Liver (tissue), 9 donors: ENCODE results near the gene PLEKHA6. TPM values are rescaled to one million over a fixed set of nuclear protein-coding genes. Genes with fewer than 3 reads are reported as not detected.

ENCODE experiments used
- DNase-seq: peaks from one replicate; pipeline ENCODE4 v3.0.0-alpha.2; 2017; ENCODE audit warnings: low spot score
- H3K27ac ChIP-seq, 2 donors: one replicate each; pipeline ENCODE4 v1.7.0; 2013; ENCODE audit warnings: inconsistent platforms in 2 of 2, low read length in 2 of 2, control low read depth in 1 of 2, low read depth in 1 of 2, mild to moderate bottlenecking in 1 of 2
- H3K27me3 ChIP-seq, 4 donors: one replicate each; pipeline versions ENCODE4 v1.6.1 to v1.7.0; 2013; ENCODE audit warnings: low read length in 3 of 4, inconsistent platforms in 1 of 4, mild to moderate bottlenecking in 1 of 4, moderate library complexity in 1 of 4; ENCODE audit not compliant: control insufficient read depth in 4 of 4, insufficient read depth in 4 of 4
- H3K36me3 ChIP-seq, 4 donors: one replicate each; pipeline versions ENCODE4 v1.6.1 to v1.7.0; 2013; ENCODE audit warnings: low read length in 3 of 4, mild to moderate bottlenecking in 3 of 4, low read depth in 1 of 4, moderate library complexity in 1 of 4; ENCODE audit not compliant: control insufficient read depth in 4 of 4, insufficient read depth in 3 of 4
- H3K4me1 ChIP-seq, 4 donors: one replicate each; pipeline versions ENCODE4 v1.6.1 to v1.7.0; 2013; ENCODE audit warnings: low read length in 3 of 4, mild to moderate bottlenecking in 3 of 4, moderate library complexity in 1 of 4; ENCODE audit not compliant: control insufficient read depth in 4 of 4, insufficient read depth in 4 of 4
- H3K4me3 ChIP-seq, 3 donors: one replicate each; pipeline versions ENCODE4 v1.6.1 to v1.7.0; 2013; ENCODE audit warnings: low read length in 3 of 3, control low read depth in 1 of 3, low read depth in 1 of 3, mild to moderate bottlenecking in 1 of 3
- H3K9ac ChIP-seq, 2 donors: one replicate each; pipeline ENCODE4 v1.7.0; 2013; ENCODE audit warnings: low read length in 2 of 2, mild to moderate bottlenecking in 2 of 2, moderate library complexity in 2 of 2, control low read depth in 1 of 2, low read depth in 1 of 2
- H3K9me3 ChIP-seq, 4 donors: one replicate each; pipeline versions ENCODE4 v1.6.1 to v1.7.0; 2013; ENCODE audit warnings: low read length in 3 of 4; ENCODE audit not compliant: control insufficient read depth in 4 of 4
- ATF3 ChIP-seq: IDR thresholded peaks from 2 replicates; pipeline ENCODE4 v1.6.1; 2016; ENCODE audit warnings: antibody characterized with exemption
- CTCF ChIP-seq: fragments of 150-350 bp; IDR thresholded peaks from 2 replicates; pipeline ENCODE4 v1.5.1; 2017; ENCODE audit warnings: improper control_type of control experiment, low read depth, low read length; ENCODE audit not compliant: missing input control
- EGR1 ChIP-seq, 2 donors: IDR thresholded peaks; 2 replicates each; pipeline ENCODE4 v1.6.1; 2016 to 2018; ENCODE audit warnings: antibody characterized with exemption in 2 of 2, low read depth in 2 of 2
- FOXA1 ChIP-seq: IDR thresholded peaks from 2 replicates; pipeline ENCODE4 v1.6.1; 2016; ENCODE audit warnings: antibody characterized with exemption
- FOXA2 ChIP-seq: IDR thresholded peaks from 2 replicates; pipeline ENCODE4 v1.6.1; 2016; ENCODE audit warnings: antibody characterized with exemption
- GABPA ChIP-seq, 2 donors: IDR thresholded peaks in 1 of 2; conservative IDR thresholded peaks in 1 of 2; 2 replicates each; pipeline ENCODE4 v1.6.1; 2016; ENCODE audit warnings: antibody characterized with exemption in 2 of 2, mild to moderate bottlenecking in 1 of 2, moderate library complexity in 1 of 2
- HNF4A ChIP-seq, 2 donors: conservative IDR thresholded peaks; 2 replicates each; pipeline ENCODE4 v1.6.1; 2016; ENCODE audit warnings: antibody characterized with exemption in 2 of 2, mild to moderate bottlenecking in 2 of 2
- HNF4G ChIP-seq: IDR thresholded peaks from 2 replicates; pipeline ENCODE4 v1.6.1; 2016; ENCODE audit warnings: antibody characterized with exemption
- JUND ChIP-seq, 2 donors: IDR thresholded peaks; 2 replicates each; pipeline ENCODE4 v1.6.1; 2016; ENCODE audit warnings: antibody characterized with exemption in 2 of 2
- MAX ChIP-seq: IDR thresholded peaks from 2 replicates; pipeline ENCODE4 v1.6.1; 2016; ENCODE audit warnings: antibody characterized with exemption
- NR2F2 ChIP-seq: IDR thresholded peaks from 2 replicates; pipeline ENCODE4 v1.6.1; 2016; ENCODE audit warnings: antibody characterized with exemption
- RAD21 ChIP-seq, 2 donors: IDR thresholded peaks; 2 replicates each; pipeline ENCODE4 v1.6.1; 2016; ENCODE audit warnings: antibody characterized with exemption in 2 of 2, mild to moderate bottlenecking in 2 of 2
- REST ChIP-seq: IDR thresholded peaks from 2 replicates; pipeline ENCODE4 v1.6.1; 2016; ENCODE audit warnings: antibody characterized with exemption, mild to moderate bottlenecking
- RXRA ChIP-seq, 2 donors: IDR thresholded peaks; 2 replicates each; pipeline ENCODE4 v1.6.1; 2017 to 2018; ENCODE audit warnings: antibody characterized with exemption in 2 of 2, mild to moderate bottlenecking in 1 of 2
- SP1 ChIP-seq: IDR thresholded peaks from 2 replicates; pipeline ENCODE4 v1.6.1; 2018; ENCODE audit warnings: antibody characterized with exemption, mild to moderate bottlenecking
- TAF1 ChIP-seq: conservative IDR thresholded peaks from 2 replicates; pipeline ENCODE4 v1.6.1; 2016; ENCODE audit warnings: antibody characterized with exemption, mild to moderate bottlenecking
- YY1 ChIP-seq: IDR thresholded peaks from 2 replicates; pipeline ENCODE4 v1.6.1; 2016; ENCODE audit warnings: antibody characterized with exemption, mild to moderate bottlenecking
- ZBTB33 ChIP-seq: IDR thresholded peaks from 2 replicates; pipeline ENCODE4 v1.6.1; 2016; ENCODE audit warnings: antibody characterized with exemption
- WGBS: extraction: QIAGEN DNeasy Blood & Tissue Kit; methylation state at CpG from one replicate; pipeline ENCODE4 v1.1.7; 2013; 5-methylcytosine and 5-hydroxymethylcytosine counted together
- polyA plus RNA-seq, 2 donors: library from polyadenylated mRNA; stranded (reverse) in 1 of 2; unstranded in 1 of 2; fragments of 200-250 nt in 1 of 2; fragments of >200 nt in 1 of 2; fragmentation: Nextera tagmentation in 1 of 2; extraction: Ambion mirVana in 1 of 2; gene quantifications; one replicate each; pipeline versions ENCODE4 v1.2.1 to v1.2.3, GENCODE V29; 2013 to 2015
- total RNA-seq, 2 donors: library from RNA; depleted of rRNA; stranded (reverse); fragments of >200 nt; gene quantifications; one replicate each; pipeline ENCODE4 v1.2.3, GENCODE V29; 2014
- donor health status: healthy.
- donor health status: healthy.
- donor health status: healthy.
- donor health status: healthy.
- donor health status: healthy.

The PLEKHA6 gene
- total and polyA plus RNA-seq, 4 donors, result 5.3 to 12.8 (median 7.6) TPM

GRCh38 chr1:204213668-204214662 lies 145.8 kb downstream of the PLEKHA6 start, which contains the start of gene GOLT1A:
GOLT1A (minus strand) TSS chr1:204213988; CDS start chr1:204213906, 82 bp downstream.
- no peaks in the 10 kb centered on the region for H3K9me3 ChIP-seq
- peak within 1 kb of the TSS; percentile 83 to 96 for H3K27ac ChIP-seq
- H3K27me3 ChIP-seq, result no peaks in the 10 kb centered on the region
- H3K36me3 ChIP-seq, result peaks cover 0 to 2% (median 0%) of the 10 kb centered on the region in 4 donors
- H3K9ac ChIP-seq, result peak within 1 kb of the TSS; percentile 61 to 72
- 8% methylated on average over 41 of the region's 41 CpGs for WGBS
- TF ChIP-seq MAX, result peak; percentile 98
- peak; percentile 72 to 83 for TF ChIP-seq HNF4A (conservative IDR thresholded peaks at IDR 0.05)
- TF ChIP-seq EGR1 (IDR thresholded peaks at IDR 0.05; ENCODE audit: low read depth in 2 of 2), result peak; percentile 99 to 100
- TF ChIP-seq TAF1, result no peak
- peak; percentile 76 for TF ChIP-seq FOXA1
- peak; percentile 82 for TF ChIP-seq YY1
- TF ChIP-seq RAD21 (IDR thresholded peaks at IDR 0.05), result peak; percentile 90 to 97
- TF ChIP-seq HNF4G, result no peak
- TF ChIP-seq ZBTB33, result peak; percentile 96
- TF ChIP-seq FOXA2, result peak; percentile 84
- TF ChIP-seq REST, result peak; percentile 34
- TF ChIP-seq RXRA (IDR thresholded peaks at IDR 0.05), result peak; percentile 78 to 85
- TF ChIP-seq CTCF, result peak; percentile 83
- TF ChIP-seq ATF3, result no peak
- peak; percentile 36 for TF ChIP-seq NR2F2
- TF ChIP-seq GABPA (IDR thresholded peaks at IDR 0.05 in 1 of 2, conservative IDR thresholded peaks at IDR 0.05 in 1 of 2), result peak in 1 of 2 donors; percentile 80
- peak; percentile 71 for TF ChIP-seq SP1
- TF ChIP-seq JUND (IDR thresholded peaks at IDR 0.05), result peak in 1 of 2 donors; percentile 46
- DNase-seq, result peak; percentile 78
- H3K4me1 ChIP-seq, result peaks cover 12 to 29% (median 17%) of the 10 kb centered on the region in 4 donors
- peak within 1 kb of the TSS; percentile 64 to 74 (median 71) for H3K4me3 ChIP-seq
